ENCODE results near the gene GMPS.
"Not testable (repeated sequence)": the region's sequence is repeated elsewhere in the genome, so short reads cannot be mapped to it uniquely, and the experiment has no call there.

GMPS gene

DNA sequence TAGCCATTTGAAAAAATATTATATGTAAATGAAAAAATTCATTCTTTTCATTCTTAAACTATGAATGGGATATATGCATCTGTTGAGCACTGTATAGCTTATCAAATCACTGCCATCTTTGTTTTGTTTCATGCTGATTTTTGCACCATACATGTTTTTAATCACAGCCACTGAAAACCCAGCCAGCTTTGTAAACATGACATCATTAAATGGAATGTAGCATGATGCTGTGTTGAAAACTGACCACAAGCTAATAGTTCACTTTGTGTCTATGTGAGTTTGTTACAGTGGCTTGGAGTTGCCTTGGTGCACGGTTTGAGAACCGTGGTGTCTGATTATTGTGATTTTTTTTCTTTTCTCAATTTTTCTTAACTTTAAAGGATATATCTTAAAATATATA, 75.7 kb downstream of the GMPS start:
- DNase-seq, result no peak

DNA sequence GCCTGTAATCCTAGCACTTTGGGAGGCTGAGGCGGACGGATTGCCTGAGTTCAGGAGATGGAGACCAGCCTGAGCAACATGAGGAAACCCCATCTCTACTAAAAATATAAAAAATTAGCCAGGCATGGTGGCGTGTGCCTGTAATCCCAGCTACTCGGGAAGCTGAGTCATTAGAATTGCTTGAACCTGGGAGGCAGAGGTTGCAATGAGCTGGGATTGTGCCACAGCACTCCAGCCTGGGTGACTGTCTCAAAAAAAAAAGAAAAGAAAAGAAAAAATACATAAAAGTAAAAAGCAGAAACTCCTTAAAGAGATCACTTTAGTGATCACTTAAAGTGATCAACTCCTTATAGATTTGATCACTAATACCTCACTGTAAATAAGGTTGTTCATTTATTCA, 78.0 kb downstream of the GMPS start:
- DNase-seq, result no peak

DNA sequence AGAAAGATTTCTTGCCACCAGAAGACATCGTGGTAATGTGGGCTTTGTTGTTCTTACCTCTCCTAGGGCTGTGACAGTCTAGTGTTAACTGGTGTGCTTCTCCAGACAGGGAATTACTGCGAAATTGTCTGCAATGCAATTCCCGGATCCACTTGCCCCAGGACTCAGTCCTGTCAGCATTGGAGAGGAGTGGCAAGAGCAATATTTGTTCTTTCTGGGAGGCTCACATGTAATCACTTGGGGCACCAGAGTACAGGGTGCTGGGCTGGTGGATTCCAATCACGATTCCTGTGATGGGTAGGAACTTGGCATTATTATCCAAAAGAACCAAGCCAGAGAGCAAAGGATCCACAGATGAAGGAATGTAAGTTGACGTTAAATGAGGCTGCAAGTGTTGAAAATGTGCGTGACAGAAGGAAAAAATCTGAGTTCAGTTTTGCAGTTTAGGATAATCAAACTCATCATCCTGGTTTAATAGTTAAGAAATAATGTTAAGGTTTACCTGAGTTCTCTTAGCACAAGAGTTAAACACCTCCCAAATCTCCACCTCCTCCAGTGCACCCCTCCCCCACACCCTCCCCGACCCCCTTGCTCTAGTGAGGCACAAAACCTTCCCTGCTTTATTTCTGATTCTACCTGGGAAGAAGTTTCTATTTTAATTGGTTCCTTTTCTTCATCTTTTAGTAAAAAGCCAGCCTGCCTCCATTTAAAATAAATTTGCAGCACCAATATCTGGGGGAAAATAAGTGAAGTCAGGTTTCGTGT, 79.2 kb downstream of the GMPS start:
- DNase-seq, result no peak

- no peak for DNase-seq
Measured at GRCh38 chr3:155956508-155957411, 86.3 kb downstream of the GMPS start.

DNA sequence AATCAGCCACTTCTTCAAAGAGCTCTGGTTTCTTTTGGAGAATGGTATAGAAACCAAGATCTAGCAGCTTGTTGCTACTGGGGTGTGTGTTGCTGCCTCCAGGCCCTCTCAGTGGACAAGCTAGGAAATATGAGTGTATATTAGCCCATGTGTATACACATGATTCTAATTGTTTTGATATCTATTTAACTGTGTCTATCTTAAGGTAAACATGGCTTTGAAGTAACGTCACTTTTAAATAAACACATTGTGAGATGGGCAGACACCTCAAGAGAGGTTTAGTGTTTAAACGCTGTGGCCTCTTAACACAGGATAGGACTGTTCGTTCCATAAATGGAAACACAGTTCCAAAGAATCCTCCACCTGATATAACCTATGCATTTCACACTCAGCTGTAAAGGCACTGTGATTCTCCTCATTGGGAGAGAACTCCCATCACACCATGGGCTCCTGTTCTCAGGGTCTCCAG, 87.0 kb downstream of the GMPS start:
- DNase-seq, result no peak

- DNase-seq, result no peak
Measured at GRCh38 chr3:155958676-155959075, 88.2 kb downstream of the GMPS start.

DNA sequence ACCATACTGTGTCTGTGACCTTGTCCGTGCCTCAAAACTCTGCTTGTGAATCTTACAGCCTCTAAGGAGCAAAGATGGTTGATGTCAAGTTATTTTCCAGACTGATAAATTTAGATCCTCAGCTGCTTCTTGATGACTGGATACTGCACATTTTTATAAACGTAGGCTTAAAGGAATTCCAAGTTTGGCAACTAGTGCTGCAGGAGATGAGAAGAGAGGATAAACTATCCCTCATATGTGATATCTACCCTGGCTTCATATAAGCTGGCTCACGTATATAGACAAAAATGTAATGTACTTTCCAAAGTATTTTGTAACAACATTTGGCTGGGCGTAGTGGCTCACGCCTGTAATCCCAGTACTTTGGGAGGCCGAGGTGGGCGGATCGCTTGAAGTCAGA, 89.6 kb downstream of the GMPS start:
- no peak for DNase-seq

- DNase-seq, result not testable (repeated sequence)
Measured at GRCh38 chr3:155961044-155961443, 90.6 kb downstream of the GMPS start.

DNA sequence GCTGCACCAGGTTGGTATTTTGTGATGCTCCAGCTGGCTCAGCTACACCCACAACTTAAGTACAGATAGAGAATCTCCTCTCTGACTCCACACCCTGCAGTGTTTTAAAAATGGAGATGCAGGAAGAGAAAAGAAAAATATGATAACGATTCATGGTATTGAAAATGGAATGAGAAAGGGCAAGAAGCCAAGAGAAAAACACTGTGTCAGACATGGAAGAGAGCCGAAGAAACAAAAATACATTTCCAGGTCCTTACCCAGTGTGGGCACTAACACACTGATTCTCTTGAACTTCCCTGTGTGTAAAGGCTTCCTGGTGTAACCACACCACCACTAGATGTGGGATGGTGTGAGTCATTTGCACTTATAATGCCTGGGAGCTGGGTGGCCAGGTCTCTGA, 93.1 kb downstream of the GMPS start:
- no peak for DNase-seq

DNA sequence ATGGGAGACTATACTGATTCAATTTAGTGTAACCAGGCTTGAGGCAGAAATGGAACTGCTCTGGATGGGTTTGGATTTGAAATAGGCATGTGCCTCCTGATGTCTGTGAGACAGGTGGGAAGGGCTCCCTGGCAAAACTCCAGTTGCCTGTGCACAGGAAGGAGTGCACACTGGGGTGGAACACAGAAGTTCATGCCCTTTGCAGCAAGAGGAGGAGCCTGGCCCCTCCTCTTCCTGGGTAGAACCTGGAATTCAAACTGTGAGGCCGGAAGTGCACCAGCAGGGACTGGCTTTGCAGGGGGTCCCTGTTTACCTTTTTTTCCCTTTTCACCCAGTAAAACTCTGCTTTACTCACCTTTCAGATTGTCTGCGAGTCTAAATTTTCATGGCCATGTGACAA, 99.9 kb downstream of the GMPS start:
- DNase-seq, result no peak

- DNase-seq, result no peak
Measured at GRCh38 chr3:155972885-155973584, 102.6 kb downstream of the GMPS start.

DNA sequence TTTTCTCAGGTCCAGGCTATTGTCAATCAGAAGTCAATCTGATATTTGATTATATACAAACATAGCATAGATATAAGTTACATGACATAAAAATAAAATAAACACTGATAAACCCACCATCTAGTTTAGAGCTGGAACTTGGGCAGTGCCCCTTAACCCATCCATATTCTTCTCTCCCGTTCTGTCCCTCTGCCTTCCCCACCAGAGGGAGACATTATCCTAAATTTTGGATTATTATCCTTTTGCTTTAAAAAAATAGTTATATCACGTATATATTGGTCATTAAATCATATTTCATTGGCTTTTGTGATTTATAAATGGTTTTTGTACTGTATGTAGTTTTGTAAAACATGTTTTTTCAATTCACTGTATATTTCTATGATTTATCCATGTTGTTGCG, 107.9 kb downstream of the GMPS start:
- DNase-seq, result no peak

- no peak for DNase-seq
Measured at GRCh38 chr3:155979746-155980145, 109.3 kb downstream of the GMPS start.

- DNase-seq, result no peak
Measured at GRCh38 chr3:155981669-155982068, 111.2 kb downstream of the GMPS start.

DNA sequence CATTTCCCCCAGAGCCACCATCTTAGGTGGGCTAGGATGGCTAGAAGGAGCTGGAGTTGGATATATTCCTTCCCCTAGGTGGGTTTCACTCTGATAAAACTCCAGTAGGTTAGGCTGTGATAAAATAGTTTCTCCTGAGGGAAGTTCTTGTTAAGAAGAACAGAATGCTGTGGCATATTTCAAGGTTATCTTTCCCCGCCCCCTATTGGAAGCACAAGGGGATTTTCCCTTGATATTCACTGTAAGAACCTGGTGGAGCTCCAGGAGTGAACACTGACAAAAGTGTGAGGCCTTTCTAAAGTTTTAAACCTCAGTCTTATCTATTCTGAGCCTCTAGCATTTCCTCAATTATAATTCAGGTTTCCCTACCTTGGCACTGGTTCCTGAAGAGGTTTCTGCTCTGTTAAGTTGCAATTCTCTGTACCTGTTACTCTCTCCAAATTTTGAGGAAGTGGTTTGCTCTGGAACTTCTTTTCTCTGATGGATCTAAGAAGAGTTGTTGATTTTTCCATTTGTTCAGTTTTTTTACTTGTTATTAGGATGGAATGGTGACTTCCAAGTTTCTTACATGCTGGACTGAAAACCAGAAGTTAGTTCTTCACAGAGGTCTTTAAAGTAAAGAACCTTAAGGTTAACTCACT, 113.5 kb downstream of the GMPS start:
- DNase-seq, result no peak

DNA sequence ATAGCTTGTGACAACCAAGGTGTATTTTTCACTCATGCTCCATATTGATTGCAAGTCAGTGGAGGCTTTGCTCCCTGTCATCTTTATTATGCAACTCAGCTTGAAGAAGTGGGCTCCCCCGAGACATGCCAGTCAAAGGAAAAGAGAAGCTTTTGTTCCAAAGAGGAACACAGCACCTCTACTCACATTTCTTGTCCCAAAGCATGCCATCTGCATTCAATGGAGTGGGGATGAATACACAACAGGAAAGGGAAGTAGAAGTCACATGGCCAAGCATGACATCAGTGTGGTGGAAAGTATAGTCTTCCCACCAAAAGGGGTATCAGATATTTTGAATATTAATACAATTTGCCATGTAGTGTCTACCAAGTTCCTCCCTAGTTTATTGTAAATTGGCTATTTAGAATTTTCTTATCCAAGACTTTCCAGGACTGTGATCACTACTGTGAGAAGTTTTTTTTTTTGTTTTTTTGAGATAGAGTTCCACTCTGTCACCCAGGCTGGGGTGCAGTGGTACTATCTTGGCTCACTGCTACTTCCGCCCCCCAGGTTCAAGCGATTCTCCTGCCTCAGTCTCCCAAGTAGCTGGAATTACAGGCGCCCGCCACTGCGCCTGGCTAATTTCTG, 114.5 kb downstream of the GMPS start:
- no peak for DNase-seq

DNA sequence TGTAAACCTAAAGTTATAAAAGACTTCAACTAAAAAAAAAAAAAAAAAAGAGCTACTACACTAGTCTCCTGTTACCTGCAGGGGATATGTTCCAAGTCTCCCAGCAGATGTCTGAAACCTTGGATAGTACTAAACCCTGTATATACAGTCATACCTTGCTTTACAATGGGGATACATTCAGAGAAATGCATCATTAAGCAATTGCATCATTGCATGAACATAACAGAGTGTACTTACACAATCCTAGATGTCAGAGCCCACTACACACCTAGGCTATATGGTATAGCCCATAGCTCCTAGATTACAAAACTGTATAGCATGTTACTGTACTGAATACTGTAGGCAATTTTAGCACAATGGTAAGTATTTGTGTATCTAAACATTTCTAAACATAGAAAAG, 119.1 kb downstream of the GMPS start:
- DNase-seq, result no peak

GRCh38 chr3:155991212-155991611, 120.8 kb downstream of the GMPS start:
- no peak for DNase-seq

- DNase-seq, result no peak
Measured at GRCh38 chr3:155991847-155992246, 121.4 kb downstream of the GMPS start.

All from SHP77 treated with DMSO at 0.1 percent for 48 hours (cell line).